ENCODE measurements around the gene KLK2. TPM values are rescaled to one million over a fixed set of nuclear protein-coding genes. Genes with fewer than 3 reads are reported as not detected.
"Not testable (repeated sequence)": the region's sequence is repeated elsewhere in the genome, so short reads cannot be mapped to it uniquely, and the experiment has no call there.

KLK2 gene
- total RNA-seq, 1 donor from 2014 or later: not detected

DNA sequence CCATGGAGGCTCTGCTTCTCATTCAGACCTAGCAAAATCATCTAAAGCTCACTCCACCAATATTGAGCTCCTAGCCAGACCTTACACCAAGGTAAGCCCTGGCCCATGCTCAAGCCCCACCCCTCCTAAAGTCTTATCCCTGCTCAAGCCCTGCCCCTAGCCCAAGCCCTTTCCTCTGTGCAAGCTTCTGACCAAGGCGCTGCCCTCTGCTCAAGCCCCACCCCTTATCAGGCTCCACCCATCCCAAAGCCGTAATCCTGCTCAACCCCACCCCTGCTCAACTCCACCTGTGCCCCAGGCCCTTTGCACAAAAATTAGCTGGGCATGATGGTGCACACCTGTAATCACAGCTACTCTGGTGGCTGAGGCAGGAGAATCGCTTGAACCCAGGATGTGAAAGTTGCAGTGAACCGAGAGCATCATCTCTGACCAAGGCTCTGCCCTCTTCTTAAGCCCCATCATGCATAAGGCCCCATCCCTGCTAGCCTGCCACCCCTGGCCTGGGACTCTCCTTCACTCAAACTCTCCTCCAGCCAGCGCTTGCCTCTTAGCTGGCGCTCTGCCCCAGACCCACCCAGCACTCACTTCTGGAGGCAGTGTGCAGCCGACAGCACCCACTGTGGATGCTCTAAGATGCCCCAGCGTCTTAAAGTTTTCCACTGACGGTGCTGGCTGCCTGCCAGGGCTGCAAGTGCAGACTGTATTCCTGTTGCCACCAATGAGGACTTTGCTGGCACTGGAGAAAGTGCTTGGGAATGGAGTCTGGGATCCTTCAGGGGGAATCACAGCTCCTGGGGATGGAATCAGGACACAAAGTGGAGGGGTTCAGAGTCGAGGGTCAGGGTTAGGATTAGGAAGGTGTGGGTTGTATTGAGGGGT lies 21.5 kb downstream of the KLK2 start:
- DNase-seq: no peak

DNA sequence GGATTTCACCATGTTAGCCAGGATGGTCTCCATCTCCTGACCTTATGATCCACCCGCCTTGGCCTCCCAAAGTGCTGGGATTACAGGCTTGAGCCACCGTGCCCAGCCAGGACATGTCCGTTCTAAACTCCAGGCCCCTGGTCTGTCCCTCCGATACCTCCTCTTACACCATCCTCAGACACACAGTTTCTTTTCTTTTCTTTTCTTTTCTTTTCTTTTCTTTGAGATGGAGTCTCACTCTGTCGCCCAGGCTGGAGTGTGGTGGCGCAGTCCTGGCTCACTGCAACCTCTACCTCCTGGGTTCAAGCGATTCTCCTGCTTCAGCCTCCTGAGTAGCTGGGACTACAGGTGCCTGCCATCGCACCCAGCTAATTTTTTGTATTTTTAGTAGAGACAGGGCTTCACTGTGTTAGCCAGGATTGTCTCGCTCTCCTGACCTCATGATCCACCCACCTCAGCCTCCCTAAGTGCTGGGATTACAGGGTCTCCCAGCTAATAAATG lies 22.9 kb downstream of the KLK2 start:
- DNase-seq: not testable (repeated sequence)

DNA sequence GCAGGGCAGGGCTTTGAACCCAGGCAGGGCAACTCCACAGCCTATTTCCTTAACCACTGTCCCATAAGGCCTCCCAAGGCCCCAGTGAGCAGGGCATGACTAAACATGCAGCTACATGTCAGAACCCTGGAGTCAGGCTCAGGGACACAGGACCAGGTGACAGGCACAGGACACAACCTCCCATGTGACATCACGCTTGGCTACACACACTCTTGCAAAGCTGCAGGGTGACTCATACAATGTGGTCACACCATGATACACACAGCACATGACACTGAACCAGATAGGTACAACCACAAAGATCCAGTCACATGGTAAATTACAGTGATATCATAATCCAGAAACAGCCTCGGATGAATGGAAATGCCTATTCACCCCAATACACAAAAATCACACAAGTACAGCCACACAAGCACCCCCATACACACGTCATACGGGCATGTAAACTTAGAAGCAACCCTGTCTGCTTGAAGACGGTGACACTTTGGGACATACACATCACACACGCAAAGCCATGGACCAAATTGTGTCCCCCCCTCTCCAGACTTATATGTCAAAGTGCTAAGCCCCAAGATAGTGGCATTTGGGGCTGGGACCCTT lies 23.5 kb downstream of the KLK2 start:
- no peak for DNase-seq

DNA sequence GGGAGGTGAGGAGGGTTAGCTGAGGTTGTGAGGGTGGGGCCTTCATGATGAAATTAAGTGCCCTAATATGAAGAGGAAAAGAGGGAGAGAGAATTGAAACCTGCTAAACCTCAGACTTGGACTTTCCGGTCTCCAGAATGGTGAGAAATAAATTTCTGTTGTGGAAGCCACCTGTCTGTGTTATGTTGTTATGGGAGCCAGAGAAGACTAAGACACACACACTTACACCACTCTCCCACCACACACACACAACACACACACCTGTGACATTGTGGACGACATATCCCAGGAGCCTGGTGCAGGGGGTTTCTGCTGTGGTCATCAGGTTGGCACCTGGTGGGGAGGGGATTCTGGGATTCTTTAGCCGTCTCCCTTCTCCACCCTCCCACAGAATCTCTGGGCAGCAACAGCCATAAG lies 24.0 kb downstream of the KLK2 start:
- DNase-seq: no peak

DNA sequence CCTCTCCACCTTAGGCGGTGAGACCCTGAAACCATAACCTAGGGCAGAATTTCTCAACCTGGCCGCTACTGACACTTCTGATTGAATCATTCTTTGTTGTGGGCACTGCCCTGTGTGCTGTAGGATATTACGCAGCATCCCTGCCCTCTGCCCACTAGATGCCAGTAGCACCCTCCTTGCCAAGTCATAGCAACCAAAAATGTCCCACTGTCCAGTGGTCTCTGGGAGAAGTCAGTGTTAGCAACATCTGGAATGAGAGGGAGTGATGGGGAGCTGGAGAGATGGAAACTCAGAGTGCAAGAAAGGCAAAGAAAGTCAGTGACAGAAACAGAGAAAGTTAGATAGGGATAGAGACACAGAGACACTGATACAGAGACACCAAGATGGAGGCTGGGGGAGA lies 24.4 kb downstream of the KLK2 start:
- no peak for DNase-seq

DNA sequence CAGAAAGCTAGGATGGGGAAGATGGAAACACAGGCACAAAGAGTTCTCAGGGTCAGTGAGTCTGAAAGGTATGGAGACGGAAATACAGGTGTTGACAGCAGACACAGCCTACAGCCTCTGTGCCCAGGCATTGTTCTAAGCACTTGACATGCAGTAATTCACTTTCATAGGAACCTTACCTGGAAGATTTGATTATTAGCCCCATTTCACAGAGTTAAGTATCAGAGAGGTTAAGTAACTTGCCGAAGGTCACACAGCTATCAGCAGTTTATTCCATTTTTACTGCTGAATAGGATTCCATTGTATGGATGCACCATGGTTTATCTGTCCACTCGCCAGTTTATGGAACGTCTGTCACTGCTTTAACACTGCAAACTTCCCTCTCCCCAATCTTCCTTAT lies 24.8 kb downstream of the KLK2 start:
- DNase-seq: no peak

DNA sequence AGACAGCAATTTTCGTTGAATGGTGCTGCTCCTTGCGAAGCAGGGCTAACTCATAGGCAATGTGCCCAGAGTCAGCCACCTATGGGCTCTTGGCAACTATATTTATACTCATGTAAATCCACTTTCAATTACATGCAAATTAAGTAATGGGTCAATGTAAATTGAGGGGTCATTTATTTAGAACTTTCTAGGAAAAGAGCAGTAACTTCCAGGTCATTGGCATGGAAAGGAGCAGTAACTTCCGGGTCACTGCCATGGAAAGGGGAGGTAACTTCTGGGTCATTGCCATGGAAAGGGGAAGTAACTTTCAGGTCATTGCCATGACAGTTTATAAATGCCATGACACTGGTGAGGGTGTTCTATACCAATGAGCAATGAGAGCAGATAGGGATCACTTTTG lies 26.3 kb downstream of the KLK2 start:
- DNase-seq: no peak

DNA sequence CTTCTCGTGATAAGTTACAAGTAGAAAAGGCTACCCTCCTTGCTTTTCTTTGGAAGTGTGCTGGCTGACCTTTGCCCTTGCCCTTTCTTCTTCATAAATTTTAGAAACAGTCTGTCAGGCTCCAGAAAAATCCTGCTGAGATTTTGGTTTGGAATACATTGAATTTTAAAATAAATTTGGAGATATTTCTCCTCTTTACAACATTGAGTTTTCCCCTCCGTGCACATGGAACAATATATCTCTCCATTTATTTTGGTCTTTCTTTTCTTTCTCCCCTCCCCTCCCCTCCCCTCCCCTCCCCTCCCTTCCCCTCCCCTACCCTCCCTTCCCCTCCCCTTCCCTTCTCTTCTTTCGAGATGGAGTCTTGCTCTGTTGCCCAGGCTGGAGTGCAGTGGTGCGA lies 29.4 kb downstream of the KLK2 start:
- no peak for DNase-seq

DNA sequence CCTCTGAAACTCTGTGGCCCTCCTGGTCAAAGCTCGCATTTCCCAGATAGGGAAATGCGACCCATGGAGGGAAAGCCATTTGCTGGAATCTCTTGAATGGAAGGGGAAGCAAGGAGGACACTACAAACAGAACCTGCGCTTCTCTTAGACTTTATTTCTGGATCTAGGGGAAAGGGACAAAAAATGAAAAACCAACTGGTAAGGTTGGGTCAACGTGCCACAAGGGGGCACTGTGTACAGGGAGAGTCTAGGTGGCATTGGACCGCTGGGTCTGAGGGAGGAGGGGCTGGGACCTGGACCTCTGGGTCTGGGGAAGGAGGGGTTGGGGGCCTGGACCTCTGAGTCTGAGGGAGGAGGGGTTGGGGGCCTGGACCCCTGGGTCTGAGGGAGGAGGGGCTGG lies 33.0 kb downstream of the KLK2 start:
- DNase-seq: no peak

DNA sequence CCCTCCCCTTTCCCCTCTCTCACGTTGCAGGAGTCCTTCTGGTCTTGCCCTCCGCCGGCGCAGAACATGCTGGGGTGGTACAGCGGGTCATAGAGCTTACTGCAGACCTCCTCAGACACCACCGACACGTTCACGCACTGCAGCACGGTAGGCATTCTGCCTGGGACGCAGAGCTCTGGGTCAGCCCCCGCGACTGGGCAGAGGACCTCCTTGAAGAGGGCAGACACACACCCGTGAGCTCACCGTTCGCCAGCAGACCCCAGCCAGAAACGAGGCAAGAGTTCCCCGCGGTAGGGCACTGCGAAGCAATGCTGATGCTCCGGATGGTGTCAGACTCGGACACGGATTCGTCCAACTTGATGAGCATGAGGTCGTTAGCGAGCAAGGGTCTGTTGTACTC lies 35.1 kb downstream of the KLK2 start:
- DNase-seq: no peak

DNA sequence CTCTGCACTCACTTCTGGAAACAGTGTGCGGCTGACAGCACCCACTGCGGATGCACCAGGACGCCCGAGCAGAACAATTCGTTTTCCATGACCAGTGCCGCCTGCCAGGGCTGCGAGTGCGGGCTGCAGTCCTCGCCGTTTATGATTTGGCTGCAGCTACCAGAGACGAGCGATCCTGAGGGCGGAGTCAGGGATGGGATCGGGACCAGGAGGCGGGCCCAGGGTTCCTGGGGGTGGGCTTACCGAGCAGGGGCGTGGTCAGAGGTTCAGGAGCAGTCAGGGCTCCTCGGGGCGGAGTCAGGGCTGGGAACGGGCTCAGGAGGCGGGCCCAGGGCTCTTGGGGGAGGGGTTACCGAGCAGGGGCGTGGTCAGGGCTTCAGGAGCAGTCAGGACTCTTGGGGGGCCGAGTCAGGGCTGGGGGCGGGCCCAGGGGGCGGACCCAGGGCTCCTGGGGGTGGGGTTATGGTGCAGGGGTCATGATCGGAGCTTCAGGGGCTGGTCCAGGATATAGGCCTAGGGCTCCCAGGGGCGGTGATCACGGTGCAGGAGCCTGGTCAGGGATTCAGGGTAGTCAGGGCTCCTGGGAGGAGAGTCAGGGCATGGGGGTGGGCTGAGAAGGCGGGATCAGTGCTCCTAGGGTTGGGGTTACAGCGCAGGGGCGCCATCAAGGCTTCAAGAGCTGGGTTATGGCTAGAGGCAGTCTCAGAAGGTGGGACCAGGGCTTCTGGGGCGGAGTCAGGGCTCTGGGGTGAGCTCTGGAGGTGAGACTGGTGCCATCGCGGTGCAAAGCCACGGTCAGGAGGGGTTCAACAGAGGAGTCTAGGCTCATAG lies 36.2 kb downstream of the KLK2 start:
- no peak for DNase-seq

DNA sequence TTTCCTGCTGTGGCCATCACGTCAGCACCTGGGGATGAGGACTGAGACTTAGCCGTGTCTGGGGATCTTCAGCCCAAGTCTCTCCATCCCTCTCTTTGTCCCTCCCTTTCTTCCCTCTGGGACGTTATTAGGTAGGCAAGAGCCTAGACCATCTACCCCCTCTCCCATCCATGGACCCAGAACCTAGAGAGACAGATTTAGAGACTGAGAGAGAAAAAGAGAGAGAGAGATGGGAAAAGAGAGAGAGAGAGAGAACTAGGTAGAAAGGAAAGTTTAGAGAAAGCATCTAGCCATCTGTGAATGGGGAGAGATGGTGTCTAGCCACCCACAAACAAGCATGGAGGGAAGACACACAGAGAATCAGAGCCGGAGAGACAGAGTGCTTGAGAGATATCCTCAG lies 37.5 kb downstream of the KLK2 start:
- no peak for DNase-seq

DNA sequence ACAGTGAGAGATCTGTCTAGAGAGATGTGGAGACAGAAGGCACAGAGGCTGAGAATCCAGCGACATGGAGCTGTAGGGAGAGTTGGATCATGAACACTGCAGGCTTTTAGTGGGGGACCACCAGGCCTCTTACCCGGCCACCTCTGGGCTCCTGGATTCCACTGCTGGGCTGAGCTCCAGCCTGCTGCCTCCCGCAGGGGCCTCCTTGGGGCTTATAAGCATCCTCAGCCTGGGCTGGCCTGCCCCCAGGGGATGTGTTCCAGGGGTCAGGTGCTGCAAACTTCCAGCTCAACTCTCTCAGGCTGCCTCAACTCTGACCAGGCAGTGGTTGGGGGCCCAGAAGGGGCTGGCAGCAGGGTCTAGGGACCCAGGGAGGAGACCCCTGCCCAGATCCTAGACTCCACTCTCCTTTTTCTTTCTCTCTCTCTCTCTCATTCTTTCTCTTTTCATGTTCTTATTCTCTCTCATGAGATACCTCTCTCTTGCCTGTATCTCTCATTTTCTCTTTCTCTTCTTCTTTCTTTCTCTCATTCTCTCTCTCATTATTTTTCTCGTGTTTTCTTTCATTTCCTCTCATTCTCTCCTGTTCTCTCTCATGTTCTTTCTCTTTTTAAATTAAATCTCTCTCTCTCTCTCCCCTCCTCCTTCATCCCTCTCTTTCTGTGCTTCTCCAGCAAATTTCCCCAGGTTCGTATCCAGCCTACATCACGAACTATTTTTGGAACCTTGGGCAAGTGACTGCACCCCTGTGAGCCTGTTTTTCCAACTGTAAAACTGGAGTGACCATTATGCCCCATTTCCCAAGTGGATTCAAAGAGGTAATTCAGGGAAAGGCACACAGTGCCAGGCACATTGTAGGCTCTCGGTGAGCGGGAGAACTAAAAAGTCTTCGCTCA lies 38.2 kb downstream of the KLK2 start, which contains the start of gene KLK4:
Gene KLK4 (minus strand): TSS at position 190 of the 896 bp plus-strand sequence. CDS start 657 bp downstream, outside the sequence.
- DNase-seq: no peak

DNA sequence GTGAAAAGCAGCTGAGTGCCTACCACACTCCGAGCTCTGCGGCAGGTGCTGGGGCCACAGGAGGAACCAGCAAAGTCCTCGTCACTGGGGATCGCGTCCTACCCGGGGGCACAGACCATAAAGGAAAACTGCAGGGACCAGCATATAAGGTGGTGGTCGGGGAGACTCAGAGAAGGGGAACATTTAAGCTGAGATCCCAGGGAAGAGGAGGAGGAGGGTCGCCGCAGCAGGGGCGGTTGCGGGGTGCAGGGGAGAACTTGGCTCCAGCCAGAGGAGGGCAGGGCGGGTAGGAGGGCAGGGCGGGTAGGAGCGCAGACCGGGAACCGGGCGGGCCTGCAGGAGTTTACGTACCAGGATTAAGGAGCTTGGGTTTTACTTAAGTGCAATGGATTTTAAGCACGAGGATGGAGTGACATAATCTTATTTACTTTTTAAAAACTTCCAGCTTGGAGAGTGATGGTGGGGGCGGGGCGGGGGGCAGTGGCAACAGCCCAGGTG lies 38.9 kb downstream of the KLK2 start:
- no peak for DNase-seq

DNA sequence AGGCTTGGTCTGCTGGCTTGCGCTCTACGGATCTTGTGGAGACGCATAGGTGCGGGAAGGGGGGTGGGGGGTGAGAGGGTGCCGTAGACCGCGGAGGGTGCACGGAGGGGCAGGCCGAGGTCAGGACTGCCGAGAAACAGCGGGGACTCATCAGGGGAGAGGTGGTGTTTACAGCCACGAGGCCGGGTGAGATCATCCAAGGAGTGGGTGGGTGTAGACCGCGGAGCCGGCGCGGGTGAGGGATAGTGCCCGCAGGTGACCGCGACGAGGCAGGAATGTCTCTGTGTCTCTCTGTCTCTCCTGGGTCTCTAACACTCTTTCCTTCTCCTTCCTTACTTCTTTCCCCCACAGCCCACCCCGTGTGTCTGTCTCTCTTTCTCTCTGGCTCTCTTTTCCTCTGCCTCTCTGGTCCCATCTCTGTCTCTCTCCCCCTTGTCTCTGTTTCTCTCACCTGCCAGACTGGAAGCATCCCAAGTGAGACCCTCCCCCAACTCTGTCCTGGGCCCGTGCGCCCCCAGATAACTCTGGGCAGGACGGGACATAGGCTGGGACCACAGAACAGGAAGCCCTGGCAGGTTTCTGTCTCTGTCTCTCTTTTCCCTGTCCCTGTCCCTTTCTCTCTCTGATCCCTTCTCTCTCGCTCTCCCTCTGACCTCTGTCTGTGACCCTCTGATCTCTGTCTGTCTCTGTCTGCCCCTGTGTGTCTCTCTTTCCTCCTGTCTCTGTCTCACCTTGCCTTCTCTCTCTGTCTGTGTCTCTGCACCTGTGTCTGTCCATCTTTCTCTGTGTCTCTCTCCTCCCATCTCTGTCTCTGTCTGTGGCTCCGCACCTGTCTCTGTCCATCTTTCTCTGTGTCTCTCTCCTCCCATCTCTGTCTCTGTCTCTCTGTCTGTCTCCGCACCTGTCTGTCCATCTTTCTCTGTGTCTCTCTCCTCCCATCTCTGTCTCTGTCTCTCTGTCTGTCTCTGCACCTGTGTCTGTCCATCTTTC lies 39.8 kb downstream of the KLK2 start:
- no peak for DNase-seq

DNA sequence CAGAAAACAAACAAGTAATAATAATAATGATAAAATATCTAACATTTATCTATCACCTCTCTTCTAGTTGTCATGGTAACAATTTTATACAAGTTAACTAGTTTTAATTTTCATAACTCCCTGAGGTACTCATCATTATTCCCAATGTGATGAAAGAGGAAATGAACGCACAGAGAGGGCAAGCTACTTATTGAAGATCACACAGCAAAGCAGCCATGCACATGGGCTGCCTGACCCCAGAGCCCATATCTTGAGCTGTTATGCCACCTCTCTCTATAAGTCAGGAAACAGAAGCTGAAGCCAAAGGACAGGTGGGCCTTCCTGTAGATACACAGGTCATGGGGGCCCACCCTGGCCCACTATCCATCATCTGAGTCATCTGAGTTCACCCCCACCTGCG lies 42.8 kb downstream of the KLK2 start:
- no peak for DNase-seq

DNA sequence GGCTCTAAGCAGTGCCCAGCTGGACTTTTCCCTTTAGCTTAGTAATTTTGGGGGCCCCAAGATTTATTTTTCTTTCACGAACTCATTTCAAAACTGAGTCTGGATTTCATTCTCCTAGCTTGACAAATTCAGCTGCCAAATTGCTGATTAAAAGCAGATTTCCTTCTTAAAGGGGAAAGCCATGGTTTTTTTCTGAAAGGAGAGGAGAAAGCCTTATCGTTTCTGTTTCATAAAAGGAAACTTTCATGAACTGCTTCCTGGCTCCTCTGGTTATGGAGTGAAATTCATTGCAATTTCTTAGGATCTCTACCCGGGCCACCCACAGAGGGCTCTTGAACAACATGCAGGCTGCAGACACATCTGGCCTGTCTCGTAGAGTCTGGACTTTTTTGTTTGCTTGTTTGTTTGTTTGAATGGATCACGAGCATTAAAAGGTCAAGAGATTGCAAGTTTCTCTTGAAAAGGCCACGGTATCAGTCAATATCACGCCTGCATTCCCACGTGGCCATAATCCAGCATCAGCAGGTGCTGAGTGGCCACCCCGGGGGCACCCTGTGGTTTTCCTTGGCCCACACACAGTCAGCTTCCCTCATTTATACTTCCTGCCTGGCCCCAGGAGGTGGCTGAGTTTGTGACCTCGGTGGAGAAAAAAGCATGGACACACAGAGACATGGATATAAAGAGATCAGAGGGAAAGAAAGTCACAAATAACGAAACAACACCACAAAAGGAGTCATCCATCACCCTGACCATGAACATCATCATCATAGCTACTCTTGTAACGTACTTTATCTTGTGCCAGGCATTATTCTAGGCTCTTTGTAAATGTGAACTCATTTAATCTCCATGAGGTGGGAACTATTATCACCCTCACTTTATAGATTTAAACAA lies 48.4 kb downstream of the KLK2 start:
- DNase-seq: no peak

DNA sequence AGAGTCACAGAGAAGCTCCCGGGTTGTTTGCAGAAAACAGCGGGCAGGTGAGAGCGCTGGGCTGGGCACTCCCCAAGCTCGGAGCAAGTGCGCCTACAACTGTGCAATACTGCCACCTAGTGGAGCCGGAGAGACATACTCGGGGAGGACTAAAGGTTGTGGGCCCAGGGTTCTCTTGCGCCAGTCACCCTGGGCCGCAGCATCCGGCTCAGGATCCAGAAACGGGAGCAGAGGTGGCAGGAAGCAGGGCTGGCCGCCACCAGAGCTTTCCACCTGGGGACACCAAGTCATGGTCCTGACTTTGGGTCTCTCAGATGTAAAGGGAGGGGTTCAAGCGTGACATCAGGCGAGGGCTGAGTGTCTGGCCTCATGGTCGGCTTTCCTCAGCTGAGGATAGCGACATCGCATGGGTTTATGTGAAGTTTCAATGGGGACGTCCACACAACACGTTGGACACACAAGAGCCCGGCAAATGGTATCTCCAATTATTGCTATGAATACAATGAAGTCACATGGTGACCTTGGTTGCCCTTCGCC lies 49.1 kb downstream of the KLK2 start:
- DNase-seq: peak; percentile 23

DNA sequence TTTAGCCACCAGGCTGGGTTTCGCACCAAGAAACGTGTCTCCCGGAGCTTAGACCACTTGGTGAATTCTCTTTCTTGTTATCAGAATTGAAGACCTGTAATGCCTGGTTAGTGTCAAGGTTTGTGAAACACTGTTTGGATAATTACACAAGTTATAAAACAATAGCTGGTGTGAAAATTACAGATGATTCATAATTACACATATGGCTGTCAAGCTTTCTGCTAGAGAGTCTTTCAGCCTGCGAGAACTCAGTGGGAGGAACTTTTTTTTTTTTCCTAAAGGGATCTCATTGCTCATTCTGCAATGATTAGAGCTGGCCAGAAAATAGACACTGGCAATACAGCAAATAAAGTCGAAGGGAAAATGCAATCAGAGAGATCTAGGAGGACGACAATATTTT lies 51.3 kb downstream of the KLK2 start:
- no peak for DNase-seq
